Adipocyte (in vitro differentiated cells): ENCODE data around the gene BEST4.
"Not testable (repeated sequence)": the region's sequence is repeated elsewhere in the genome, so short reads cannot be mapped to it uniquely, and the experiment has no call there.

Experiments
- DNase-seq: peaks from one replicate; pipeline ENCODE4 v3.0.0-alpha.2; 2015; ENCODE audit warnings: low read depth
- H3K27me3 ChIP-seq: replicated peaks from 2 replicates; pipeline ENCODE4 v1.7.0; 2013; ENCODE audit warnings: mild to moderate bottlenecking, low read length, moderate library complexity; ENCODE audit not compliant: control insufficient read depth, insufficient read depth
- H3K36me3 ChIP-seq: 2 replicates; pipeline ENCODE4 v1.7.0; 2013; ENCODE audit warnings: low read length, mild to moderate bottlenecking, moderate library complexity; ENCODE audit not compliant: control insufficient read depth, insufficient read depth, severe bottlenecking
- H3K4me1 ChIP-seq: 2 replicates; pipeline ENCODE4 v1.7.0; 2013; ENCODE audit warnings: mild to moderate bottlenecking, low read length, moderate library complexity; ENCODE audit not compliant: control insufficient read depth, insufficient read depth
- H3K4me3 ChIP-seq: 2 replicates; pipeline ENCODE4 v1.7.0; 2013; ENCODE audit warnings: mild to moderate bottlenecking, low read length, moderate library complexity
- H3K9ac ChIP-seq: 2 replicates; pipeline ENCODE4 v1.7.0; 2013; ENCODE audit warnings: mild to moderate bottlenecking, low read length, moderate library complexity
- H3K9me3 ChIP-seq: 2 replicates; pipeline ENCODE4 v1.7.0; 2013; ENCODE audit warnings: mild to moderate bottlenecking, low read length, moderate library complexity; ENCODE audit not compliant: control insufficient read depth

The BEST4 gene

GRCh38 chr1:44827197-44828002, 39.4 kb upstream of the BEST4 start:
- H3K27me3 ChIP-seq = no peaks in the 10 kb centered on the region
- H3K9me3 ChIP-seq = no peaks in the 10 kb centered on the region
- no peak overlapping the region for H3K4me3 ChIP-seq
- H3K9ac ChIP-seq = peak overlapping the region; percentile 39
- H3K4me1 ChIP-seq = peaks cover 5% of the 10 kb centered on the region
- no peak for DNase-seq
- H3K36me3 ChIP-seq = no peaks in the 10 kb centered on the region

DNA sequence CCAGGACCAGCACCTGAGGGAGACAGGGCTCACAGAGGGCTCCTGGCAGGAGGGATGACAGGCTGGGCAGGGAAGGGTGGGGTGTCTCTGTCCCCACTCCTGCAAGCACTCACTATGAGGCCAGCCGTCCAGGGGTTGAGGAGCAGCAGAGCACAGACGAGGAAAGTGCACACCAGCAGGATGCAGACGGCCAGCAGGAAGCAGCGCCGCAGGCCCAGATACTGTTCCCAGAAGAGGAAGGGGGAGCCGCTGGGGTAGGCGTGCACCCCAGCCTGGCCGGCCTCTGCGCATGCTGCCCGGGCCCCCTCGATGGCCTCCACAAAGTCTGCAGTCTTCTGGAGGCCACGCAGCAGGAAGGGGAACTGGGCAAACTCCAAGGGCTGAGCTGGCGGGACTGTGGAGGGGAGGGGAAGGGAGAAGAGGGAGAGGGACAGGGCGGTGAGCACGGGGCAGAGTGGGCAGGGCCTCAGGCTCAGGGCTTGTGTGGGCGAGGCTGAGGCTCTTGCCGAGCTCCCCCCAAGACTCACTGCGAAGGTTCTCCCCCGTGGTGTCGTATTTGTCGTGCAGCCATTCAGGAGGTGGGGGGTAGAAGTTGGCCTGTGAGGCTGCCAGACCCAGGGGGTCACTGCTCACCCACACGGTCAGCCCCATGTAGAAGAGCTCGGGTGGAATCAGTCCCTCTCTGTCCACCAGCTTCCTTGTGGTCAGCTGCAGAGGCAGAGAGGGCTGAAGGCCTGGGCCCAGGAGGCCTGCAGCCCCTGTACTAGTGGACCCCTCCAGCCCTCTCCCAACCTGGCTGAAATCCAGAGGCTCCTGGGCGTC, 38.6 kb upstream of the BEST4 start:
- Histone ChIP-seq H3K9ac (peak overlapping the region; percentile 39), H3K36me3 (no peaks in the 10 kb centered on the region), H3K9me3 (no peaks in the 10 kb centered on the region), H3K4me3 (no peak overlapping the region), H3K27me3 (no peaks in the 10 kb centered on the region), H3K4me1 (peaks cover 5% of the 10 kb centered on the region)
- no peak for DNase-seq

DNA sequence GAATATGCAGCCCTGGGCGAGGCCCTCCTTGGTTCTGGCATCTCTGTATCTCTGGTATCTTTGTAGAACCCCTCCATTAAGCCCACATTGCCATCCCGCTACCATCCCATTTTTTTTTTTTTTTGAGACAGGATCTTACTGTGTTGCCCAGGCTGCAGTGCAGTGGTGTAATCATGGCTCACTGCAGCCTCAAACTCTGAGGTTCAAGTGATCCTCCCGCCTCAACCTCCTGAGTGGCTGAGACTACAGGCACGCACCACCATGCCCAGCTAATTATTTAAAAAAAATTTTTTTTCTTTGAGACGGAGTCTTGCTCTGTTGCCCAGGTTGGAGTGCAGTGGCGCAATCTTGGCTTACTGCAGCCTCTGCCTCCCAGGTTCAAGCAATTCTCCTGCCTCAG, 36.4 kb upstream of the BEST4 start:
- H3K36me3 ChIP-seq, H3K9me3 ChIP-seq, H3K4me3 ChIP-seq, DNase-seq, H3K9ac ChIP-seq, H3K27me3 ChIP-seq: not testable (repeated sequence)
- H3K4me1 ChIP-seq = peaks cover 16% of the 10 kb centered on the region

DNA sequence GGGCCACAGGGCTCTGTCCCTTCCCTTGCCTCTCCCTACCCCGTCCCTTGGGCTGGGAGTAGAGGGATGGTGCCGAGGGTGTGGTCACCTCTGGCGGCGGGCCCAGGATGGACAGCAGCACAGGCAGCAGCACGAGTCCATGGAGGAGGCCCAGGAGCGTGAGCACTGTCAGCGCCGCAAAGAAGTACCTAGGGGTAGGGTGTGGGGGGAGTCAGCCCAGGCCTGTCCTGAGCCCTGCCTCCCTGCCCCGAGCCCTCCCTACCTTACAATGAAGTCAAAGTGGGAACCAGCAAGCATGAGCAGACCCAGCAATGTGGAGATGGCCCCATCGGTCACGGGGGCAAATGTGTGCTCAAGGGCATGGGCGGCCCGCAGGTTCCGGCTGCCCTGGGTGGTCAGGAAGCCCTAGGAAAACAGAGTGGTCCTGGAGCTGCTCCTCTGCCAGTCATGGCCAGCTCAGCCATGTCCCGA, 35.0 kb upstream of the BEST4 start:
- Histone ChIP-seq H3K4me3 (no peak overlapping the region), H3K9me3 (no peaks in the 10 kb centered on the region), H3K9ac (no peak overlapping the region), H3K27me3 (no peaks in the 10 kb centered on the region), H3K36me3 (no peaks in the 10 kb centered on the region), H3K4me1 (peaks cover 19% of the 10 kb centered on the region)
- DNase-seq = no peak

DNA sequence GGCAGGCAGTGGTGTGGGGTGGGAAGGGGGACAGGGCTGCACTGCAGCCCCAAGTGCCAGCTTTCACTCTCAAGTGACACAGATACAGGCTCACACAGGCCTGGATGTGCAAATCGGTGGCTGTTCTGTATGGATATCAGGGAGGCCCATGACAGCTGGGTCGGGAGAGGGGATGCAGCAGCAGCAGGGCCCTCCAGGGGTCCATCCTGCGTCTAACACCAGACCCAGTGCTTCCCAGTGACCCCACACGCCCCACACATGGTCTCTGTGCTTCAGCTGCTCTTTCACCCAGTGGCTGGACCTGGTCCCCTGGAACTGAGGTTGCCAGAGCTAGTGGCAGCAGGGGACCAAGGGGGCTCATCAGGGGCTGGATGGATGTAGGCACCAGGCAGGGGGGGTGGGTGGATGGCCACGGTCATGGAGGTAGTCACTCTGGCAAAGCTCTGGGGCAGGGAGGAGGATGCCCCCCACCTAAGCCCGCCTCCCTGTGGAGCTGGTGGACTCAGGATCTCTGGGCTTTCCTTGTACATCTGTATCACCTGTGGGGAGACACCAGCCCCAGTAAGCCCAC, 34.2 kb upstream of the BEST4 start:
- no peaks in the 10 kb centered on the region for H3K36me3 ChIP-seq
- no peak for DNase-seq
- H3K9ac ChIP-seq = no peak overlapping the region
- H3K4me1 ChIP-seq = peaks cover 19% of the 10 kb centered on the region
- H3K9me3 ChIP-seq = no peaks in the 10 kb centered on the region
- no peak overlapping the region for H3K4me3 ChIP-seq
- no peaks in the 10 kb centered on the region for H3K27me3 ChIP-seq

GRCh38 chr1:44821240-44821715, 33.3 kb upstream of the BEST4 start:
- no peak for DNase-seq
- peaks cover 16% of the 10 kb centered on the region for H3K4me1 ChIP-seq

DNA sequence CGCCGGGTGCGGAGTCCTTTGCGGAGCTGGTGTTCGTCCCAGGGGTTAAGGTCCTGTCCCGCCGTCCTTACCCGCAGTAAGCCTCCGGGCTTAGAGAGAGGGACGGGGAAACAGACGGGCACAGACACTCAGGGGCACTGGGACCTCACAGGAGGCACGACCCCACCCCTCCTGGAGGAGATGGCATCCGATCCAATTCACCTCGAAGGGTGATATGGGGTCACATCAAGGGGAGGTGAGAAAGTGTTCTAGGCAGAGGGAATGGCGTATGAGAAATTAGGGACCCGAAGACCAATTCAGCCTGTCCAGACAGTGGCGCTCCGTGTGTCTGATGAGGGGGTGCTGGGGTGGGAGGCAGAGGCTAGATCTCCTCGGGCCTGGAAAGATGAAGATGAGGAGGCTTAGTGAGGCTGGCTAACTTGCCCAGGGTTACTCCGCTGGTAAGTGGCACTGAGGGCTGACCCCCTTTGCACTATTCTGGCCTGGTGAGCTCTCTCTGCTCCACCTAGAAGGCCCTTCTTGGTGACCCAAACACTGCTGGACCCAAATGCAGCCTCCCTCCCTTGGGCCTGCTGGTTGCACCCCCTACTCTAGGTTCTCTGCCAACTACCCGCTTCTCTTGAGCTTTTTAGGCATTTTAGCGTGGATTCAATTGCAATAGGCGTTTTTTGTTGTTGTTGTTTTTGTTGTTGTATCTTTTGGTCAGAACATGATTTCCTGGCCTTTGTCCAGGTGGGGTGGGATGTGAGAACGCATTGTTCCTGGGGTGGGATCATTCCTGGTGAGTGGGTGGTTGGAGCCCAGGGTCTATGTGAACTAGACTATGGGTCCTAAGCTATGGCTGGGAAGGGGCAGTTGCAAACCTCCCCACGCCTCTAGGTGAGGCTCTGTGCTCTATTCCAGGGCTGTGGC, 32.6 kb upstream of the BEST4 start:
- H3K4me3 ChIP-seq = peak overlapping the region; percentile 82
- H3K36me3 ChIP-seq = no peaks in the 10 kb centered on the region
- peaks cover 18% of the 10 kb centered on the region for H3K4me1 ChIP-seq
- H3K9me3 ChIP-seq = no peaks in the 10 kb centered on the region
- DNase-seq = no peak
- H3K27me3 ChIP-seq = no peaks in the 10 kb centered on the region
- H3K9ac ChIP-seq = peak overlapping the region; percentile 97

More at GRCh38 chr1:44821240-44821715, 33.3 kb upstream of the BEST4 start:
- Histone ChIP-seq H3K9me3 (no peaks in the 10 kb centered on the region), H3K9ac (no peak overlapping the region), H3K4me3 (no peak overlapping the region), H3K36me3 (no peaks in the 10 kb centered on the region), H3K27me3 (no peaks in the 10 kb centered on the region)

- DNase-seq = peak; percentile 90
- peak overlapping the region; percentile 82 for H3K4me3 ChIP-seq
These were observed 31.8 kb upstream of the BEST4 start for GRCh38 chr1:44819608-44820327.

GRCh38 chr1:44819196-44819607, 31.2 kb upstream of the BEST4 start:
- DNase-seq = peak; percentile 75
- H3K36me3 ChIP-seq = no peaks in the 10 kb centered on the region
- H3K27me3 ChIP-seq = no peaks in the 10 kb centered on the region
- H3K4me3 ChIP-seq = peak overlapping the region; percentile 82
- H3K9me3 ChIP-seq = no peaks in the 10 kb centered on the region
- H3K9ac ChIP-seq = peak overlapping the region; percentile 97
- peaks cover 26% of the 10 kb centered on the region for H3K4me1 ChIP-seq

More at GRCh38 chr1:44819608-44820327, 31.8 kb upstream of the BEST4 start:
- Histone ChIP-seq H3K27me3 (no peaks in the 10 kb centered on the region), H3K36me3 (no peaks in the 10 kb centered on the region), H3K9me3 (no peaks in the 10 kb centered on the region), H3K4me1 (peaks cover 26% of the 10 kb centered on the region), H3K9ac (peak overlapping the region; percentile 97)
